Neural cell (in vitro differentiated cells): Measurements from ENCODE around the gene KIF16B. TPM values are rescaled to one million over a fixed set of nuclear protein-coding genes. Genes with fewer than 3 reads are reported as not detected.

Experiments
- H2AFZ ChIP-seq: fragments of 200-600, 300-800 bp; sonication (generic), shearing (Covaris generic); 2 replicates; pipeline ENCODE4 v1.6.0; 2014; ENCODE audit warnings: low read depth, mild to moderate bottlenecking, antibody characterized with exemption, low read length, moderate library complexity
- H3F3A ChIP-seq: fragments of 200-600 bp; shearing (Covaris generic); 2 replicates; pipeline ENCODE4 v1.6.1; 2016; ENCODE audit warnings: mild to moderate bottlenecking, moderate library complexity, mixed read lengths, antibody characterized with exemption, low read length; ENCODE audit not compliant: insufficient read depth, poor library complexity, severe bottlenecking
- H3K27ac ChIP-seq: fragments of 200-600, 300-800 bp; sonication (generic), shearing (Covaris generic); 2 replicates; pipeline ENCODE4 v1.5.1; 2014; ENCODE audit warnings: mild to moderate bottlenecking, low read length, moderate library complexity
- H3K27me3 ChIP-seq: fragments of 300-800, 200-600 bp; sonication (generic), shearing (Covaris generic); 2 replicates; pipeline ENCODE4 v1.6.0; 2014; ENCODE audit warnings: mild to moderate bottlenecking, low read depth, low read length, moderate library complexity; ENCODE audit not compliant: insufficient read depth
- H3K36me3 ChIP-seq: fragments of 300-800, 200-600 bp; sonication (generic), shearing (Covaris generic); 2 replicates; pipeline ENCODE4 v1.5.1; 2014; ENCODE audit warnings: mild to moderate bottlenecking, antibody characterized with exemption, low read length, moderate library complexity; ENCODE audit not compliant: insufficient read depth
- H3K4me2 ChIP-seq: fragments of 300-800, 200-600 bp; sonication (generic), shearing (Covaris generic); 2 replicates; pipeline ENCODE4 v1.6.0; 2014; ENCODE audit warnings: mild to moderate bottlenecking, low read length
- H3K4me3 ChIP-seq: fragments of 300-800, 200-600 bp; sonication (generic), shearing (Covaris generic); 2 replicates; pipeline ENCODE4 v1.5.1; 2014; ENCODE audit warnings: mild to moderate bottlenecking, low read length, moderate library complexity
- H3K79me2 ChIP-seq: fragments of 200-600 bp; shearing (Covaris generic); replicated peaks from 2 replicates; pipeline ENCODE4 v1.6.0; 2014; ENCODE audit warnings: mild to moderate bottlenecking, low read length, moderate library complexity; ENCODE audit not compliant: insufficient read depth
- H3K9ac ChIP-seq: fragments of 300-800, 200-600 bp; sonication (generic), shearing (Covaris generic); 2 replicates; pipeline ENCODE4 v1.6.1; 2016; ENCODE audit warnings: mild to moderate bottlenecking, low read length, mixed read lengths
- H3K9me2 ChIP-seq: fragments of 200-600 bp; shearing (Covaris generic); 2 replicates; pipeline ENCODE4 v1.6.1; 2016; ENCODE audit warnings: mild to moderate bottlenecking, low read length, mixed read lengths; ENCODE audit not compliant: insufficient read depth
- H3K9me3 ChIP-seq: fragments of 200-600, 300-800 bp; sonication (generic), shearing (Covaris generic); 2 replicates; pipeline ENCODE4 v1.6.1; 2016; ENCODE audit warnings: mild to moderate bottlenecking, mixed run types, low read length, moderate library complexity, mixed read lengths
- H4K20me1 ChIP-seq: fragments of 200-600 bp; shearing (Covaris generic); 2 replicates; pipeline ENCODE4 v1.6.1; 2016; ENCODE audit warnings: mild to moderate bottlenecking, mixed run types; ENCODE audit not compliant: insufficient read depth
- CTCF ChIP-seq: fragments of 450-650 bp; IDR thresholded peaks from 2 replicates; pipeline ENCODE4 v1.5.1; 2014; ENCODE audit warnings: antibody characterized with exemption, mild to moderate bottlenecking, moderate library complexity; ENCODE audit not compliant: poor library complexity, severe bottlenecking
- POLR2AphosphoS5 ChIP-seq: IDR thresholded peaks from 2 replicates; pipeline ENCODE4 v1.6.1; 2012
- RAD21 ChIP-seq: fragments of 450-650 bp; conservative IDR thresholded peaks from 2 replicates; pipeline ENCODE4 v1.6.1; 2014; ENCODE audit warnings: antibody characterized with exemption, mild to moderate bottlenecking, moderate library complexity
- REST ChIP-seq: IDR thresholded peaks from 2 replicates; pipeline ENCODE4 v1.6.1; 2012; ENCODE audit warnings: borderline replicate concordance
- TAF1 ChIP-seq: IDR thresholded peaks from 2 replicates; pipeline ENCODE4 v1.6.1; 2012; ENCODE audit warnings: low read depth
- polyA plus RNA-seq: library from polyadenylated mRNA; depleted of rRNA; stranded (reverse); fragments of >200 nt; gene quantifications from 2 replicates; pipeline ENCODE4 v1.2.3, GENCODE V29; 2014

KIF16B gene
- polyA plus RNA-seq, 1 donor from 2014 or later, result 3.8 TPM

- no peaks in the 10 kb centered on the region for H4K20me1 ChIP-seq
- H3K36me3 ChIP-seq, result no peaks in the 10 kb centered on the region
- no peak for TF ChIP-seq RAD21
- TF ChIP-seq REST, result no peak
- no peaks in the 10 kb centered on the region for H3K79me2 ChIP-seq
- no peaks in the 10 kb centered on the region for H3K27me3 ChIP-seq
- H3K4me2 ChIP-seq, result no peak overlapping the region
- no peak overlapping the region for H2AFZ ChIP-seq
- H3K9me3 ChIP-seq, result no peaks in the 10 kb centered on the region
- no peak overlapping the region for H3K27ac ChIP-seq
- no peak overlapping the region for H3K9ac ChIP-seq
- H3K9me2 ChIP-seq, result no peaks in the 10 kb centered on the region
- no peak overlapping the region for H3K4me3 ChIP-seq
- no peaks in the 10 kb centered on the region for H3F3A ChIP-seq
These were observed 164.3 kb downstream of the KIF16B start for GRCh38 chr20:16408981-16409380.

GRCh38 chr20:16407251-16408067 lies 165.8 kb downstream of the KIF16B start:
- Histone ChIP-seq H3F3A (no peaks in the 10 kb centered on the region), H4K20me1 (no peaks in the 10 kb centered on the region), H3K27ac (no peak overlapping the region), H3K4me2 (no peak overlapping the region), H3K9me2 (no peaks in the 10 kb centered on the region), H3K36me3 (no peaks in the 10 kb centered on the region), H3K4me3 (no peak overlapping the region), H3K79me2 (no peaks in the 10 kb centered on the region), H2AFZ (no peak overlapping the region), H3K9me3 (no peaks in the 10 kb centered on the region), H3K9ac (no peak overlapping the region), H3K27me3 (no peaks in the 10 kb centered on the region)
- TF ChIP-seq TAF1 (no peak), CTCF (no peak), REST (no peak), POLR2AphosphoS5 (no peak)
